K562 (cell line): ENCODE measurements around the gene SLC38A10. TPM values are rescaled to one million over a fixed set of nuclear protein-coding genes. Genes with fewer than 3 reads are reported as not detected.

ENCODE experiments used
- CHD4 ChIP-seq: fragments of 200-600 bp; sonication (generic); IDR thresholded peaks from 3 replicates; pipeline ENCODE4 v1.6.1; 2012; ENCODE audit warnings: low read depth, mild to moderate bottlenecking, mixed read lengths, low read length, inconsistent platforms; ENCODE audit not compliant: insufficient read depth, insufficient replicate concordance, poor library complexity, severe bottlenecking
- COPS2 ChIP-seq: fragments of 450-650 bp; conservative IDR thresholded peaks from 2 replicates; pipeline ENCODE4 v1.6.1; 2016; ENCODE audit warnings: mild to moderate bottlenecking, moderate library complexity
- ETS1 ChIP-seq: conservative IDR thresholded peaks from 2 replicates; pipeline ENCODE4 v1.6.1; 2011; ENCODE audit warnings: low read depth, mild to moderate bottlenecking, low read length; ENCODE audit not compliant: control insufficient read depth
- POLR2G ChIP-seq: fragments of 200-400 bp; formaldehyde crosslinking; IDR thresholded peaks from 2 replicates; pipeline ENCODE4 v1.6.1; 2017; ENCODE audit warnings: low read depth, mild to moderate bottlenecking, antibody characterized with exemption, low read length, moderate library complexity
- SAP30 ChIP-seq: fragments of 200-600 bp; sonication (generic); IDR thresholded peaks from 2 replicates; pipeline ENCODE4 v1.6.1; 2012; ENCODE audit warnings: borderline replicate concordance, low read depth, mild to moderate bottlenecking, moderate library complexity, low read length, control low read depth, inconsistent platforms; ENCODE audit not compliant: insufficient read depth, poor library complexity, severe bottlenecking
- SMAD3 ChIP-seq: fragments of 450-650 bp; formaldehyde crosslinking; conservative IDR thresholded peaks from 2 replicates; pipeline ENCODE4 v1.4.0; 2020; ENCODE audit warnings: mild to moderate bottlenecking
- SNRNP70 ChIP-seq: fragments of 200-400 bp; formaldehyde crosslinking; optimal IDR thresholded peaks from 2 replicates; pipeline ENCODE3; 2017; ENCODE audit warnings: low read depth, low read length
- STAT6 ChIP-seq: sonication (generic); formaldehyde crosslinking; IDR thresholded peaks from 2 replicates; pipeline ENCODE4 v1.8.1; 2023; ENCODE audit warnings: mild to moderate bottlenecking, missing genetic modification reagents
- TCF15 ChIP-seq: fragments of 250-450 bp; sonication (Bioruptor Pico); IDR thresholded peaks from 2 replicates; pipeline ENCODE4 v1.8.0; 2022; ENCODE audit warnings: moderate library complexity, mild to moderate bottlenecking, inconsistent platforms
- ZHX1 ChIP-seq: fragments of 150-350 bp; conservative IDR thresholded peaks from 2 replicates; pipeline ENCODE4 v1.6.1; 2014; ENCODE audit warnings: low read length
- ZNF551 ChIP-seq: fragments of 250-450 bp; sonication (Bioruptor Pico); IDR thresholded peaks from 2 replicates; pipeline ENCODE4 v1.5.0; 2021; ENCODE audit warnings: mild to moderate bottlenecking, moderate library complexity
- ZNF76 ChIP-seq: fragments of 250-450 bp; sonication (Bioruptor Pico); IDR thresholded peaks from 2 replicates; pipeline ENCODE4 v1.4.0; 2020; ENCODE audit warnings: mild to moderate bottlenecking, moderate library complexity, borderline replicate concordance
- polyA plus RNA-seq, 8 experiments: library from polyadenylated mRNA; depleted of rRNA in 4 of 8; stranded (reverse) in 5 of 8; unstranded in 3 of 8; fragments of >200 nt; fragmentation: Nextera tagmentation in 2 of 8; fragmentation: Illumina TruSeq in 1 of 8; extraction: Ambion mirVana in 2 of 8; extraction: Trizol in 1 of 8; gene quantifications; 2 replicates each; pipeline versions ENCODE4 v1.2.1 to v1.2.3, GENCODE V29; 2011 to 2014; ENCODE audit warnings: inconsistent platforms in 1 of 8, missing spikeins in 1 of 8
- total RNA-seq, 7 experiments: library from RNA; depleted of rRNA in 6 of 7; stranded (reverse); fragments of >200 nt in 6 of 7; fragmentation: Illumina TruSeq in 2 of 7; extraction: Trizol in 2 of 7; gene quantifications; 2 replicates each; pipeline versions ENCODE4 v1.2.1 to v1.2.3, GENCODE V29; 2011 to 2021; ENCODE audit warnings: low replicate concordance in 1 of 7
- TF ChIP-seq, protein P1 (sequence below): fragments of 450-650 bp; IDR thresholded peaks from 2 replicates; pipeline ENCODE4 v1.6.1; 2016; ENCODE audit warnings: borderline replicate concordance
- TF ChIP-seq, protein P2 (sequence below): fragments of 250-450 bp; sonication (Bioruptor Pico); IDR thresholded peaks from 2 replicates; pipeline ENCODE4 v1.9.0; 2021; ENCODE audit warnings: mild to moderate bottlenecking
- TF ChIP-seq, protein P3 (sequence below): sonication (generic); formaldehyde crosslinking; IDR thresholded peaks from 2 replicates; pipeline ENCODE4 v1.8.0; 2022; ENCODE audit warnings: missing genetic modification reagents, mild to moderate bottlenecking, borderline replicate concordance

SLC38A10 gene
- total and polyA plus RNA-seq, 9 of the 15 experiments (the other 6 are each of a cell fraction or from before 2014, with no cell fraction given) = 0.45 to 54.2 (median 13.8) TPM

- TF ChIP-seq STAT6 (0 out of 2 replicates have a peak, but pooled peaks have one; percentile 89), ZNF551 (CRISPR knock-in tag) (no peak), SNRNP70 (no peak), COPS2 (no peak), SAP30 (peak; percentile 90), ZNF76 (no peak), ETS1 (peak; percentile 51; the same call in 1 of the 2 replicates), CHD4 (no peak), TCF15 (CRISPR knock-in tag) (no peak), SMAD3 (CRISPR knock-in tag) (no peak), POLR2G (peak; percentile 97), ZHX1 (no peak)
- TF ChIP-seq, protein P1, sequence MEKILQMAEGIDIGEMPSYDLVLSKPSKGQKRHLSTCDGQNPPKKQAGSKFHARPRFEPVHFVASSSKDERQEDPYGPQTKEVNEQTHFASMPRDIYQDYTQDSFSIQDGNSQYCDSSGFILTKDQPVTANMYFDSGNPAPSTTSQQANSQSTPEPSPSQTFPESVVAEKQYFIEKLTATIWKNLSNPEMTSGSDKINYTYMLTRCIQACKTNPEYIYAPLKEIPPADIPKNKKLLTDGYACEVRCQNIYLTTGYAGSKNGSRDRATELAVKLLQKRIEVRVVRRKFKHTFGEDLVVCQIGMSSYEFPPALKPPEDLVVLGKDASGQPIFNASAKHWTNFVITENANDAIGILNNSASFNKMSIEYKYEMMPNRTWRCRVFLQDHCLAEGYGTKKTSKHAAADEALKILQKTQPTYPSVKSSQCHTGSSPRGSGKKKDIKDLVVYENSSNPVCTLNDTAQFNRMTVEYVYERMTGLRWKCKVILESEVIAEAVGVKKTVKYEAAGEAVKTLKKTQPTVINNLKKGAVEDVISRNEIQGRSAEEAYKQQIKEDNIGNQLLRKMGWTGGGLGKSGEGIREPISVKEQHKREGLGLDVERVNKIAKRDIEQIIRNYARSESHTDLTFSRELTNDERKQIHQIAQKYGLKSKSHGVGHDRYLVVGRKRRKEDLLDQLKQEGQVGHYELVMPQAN = peak; percentile 58; the same call in 1 of the 2 replicates
- TF ChIP-seq, protein P2, sequence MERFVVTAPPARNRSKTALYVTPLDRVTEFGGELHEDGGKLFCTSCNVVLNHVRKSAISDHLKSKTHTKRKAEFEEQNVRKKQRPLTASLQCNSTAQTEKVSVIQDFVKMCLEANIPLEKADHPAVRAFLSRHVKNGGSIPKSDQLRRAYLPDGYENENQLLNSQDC (CRISPR knock-in tag) = no peak
- TF ChIP-seq, protein P3, sequence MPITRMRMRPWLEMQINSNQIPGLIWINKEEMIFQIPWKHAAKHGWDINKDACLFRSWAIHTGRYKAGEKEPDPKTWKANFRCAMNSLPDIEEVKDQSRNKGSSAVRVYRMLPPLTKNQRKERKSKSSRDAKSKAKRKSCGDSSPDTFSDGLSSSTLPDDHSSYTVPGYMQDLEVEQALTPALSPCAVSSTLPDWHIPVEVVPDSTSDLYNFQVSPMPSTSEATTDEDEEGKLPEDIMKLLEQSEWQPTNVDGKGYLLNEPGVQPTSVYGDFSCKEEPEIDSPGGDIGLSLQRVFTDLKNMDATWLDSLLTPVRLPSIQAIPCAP (CRISPR knock-in tag) = no peak
These were observed at the start of gene SLC38A10 (continued) for GRCh38 chr17:81295031-81295675.
